NCI-H460 (cell line): ENCODE measurements around the gene EPHA3. TPM values are rescaled to one million over a fixed set of nuclear protein-coding genes. Genes with fewer than 3 reads are reported as not detected.
A peak's percentile ranks its signal among the peaks of the same experiment; 100 is the strongest.
"Not testable (repeated sequence)": the region's sequence is repeated elsewhere in the genome, so short reads cannot be mapped to it uniquely, and the experiment has no call there.

Experiments used
- DNase-seq: peaks from one replicate; pipeline ENCODE4 v3.0.0-alpha.2; 2016; ENCODE audit warnings: low read depth; ENCODE audit errors: extremely low read depth
- total RNA-seq: library from RNA; depleted of rRNA; stranded (reverse); fragments of >200 nt; shearing (Covaris generic); gene quantifications from 2 replicates; pipeline ENCODE4 v1.2.3, GENCODE V29; 2014

The EPHA3 gene
- total RNA-seq, 1 experiment from 2014 or later: 7.2 TPM

- not testable (repeated sequence) for DNase-seq
These were observed 243.5 kb downstream of the EPHA3 start for GRCh38 chr3:89350935-89351334.

- peak; percentile 1 for DNase-seq
These were observed 246.0 kb downstream of the EPHA3 start for GRCh38 chr3:89353465-89353864.

DNA sequence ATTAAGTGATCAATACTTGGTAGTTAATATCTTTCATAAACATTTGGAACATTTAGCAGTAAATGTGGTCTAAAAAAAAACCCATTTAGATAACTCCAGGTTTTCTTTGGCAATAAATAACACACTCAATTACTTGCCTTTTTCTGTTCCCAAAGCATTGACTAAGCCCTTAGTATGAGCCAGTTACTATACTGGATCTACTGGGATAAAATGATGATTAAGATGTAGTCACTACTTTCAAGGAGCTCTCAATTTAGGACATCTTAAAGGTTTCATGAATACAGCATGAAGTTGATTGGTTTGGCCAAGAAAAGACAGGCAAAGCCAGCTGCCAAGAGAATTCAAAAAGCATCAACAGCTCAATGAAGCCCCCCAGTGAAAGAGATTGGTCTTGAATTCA, 250.9 kb downstream of the EPHA3 start:
- no peak for DNase-seq

DNA sequence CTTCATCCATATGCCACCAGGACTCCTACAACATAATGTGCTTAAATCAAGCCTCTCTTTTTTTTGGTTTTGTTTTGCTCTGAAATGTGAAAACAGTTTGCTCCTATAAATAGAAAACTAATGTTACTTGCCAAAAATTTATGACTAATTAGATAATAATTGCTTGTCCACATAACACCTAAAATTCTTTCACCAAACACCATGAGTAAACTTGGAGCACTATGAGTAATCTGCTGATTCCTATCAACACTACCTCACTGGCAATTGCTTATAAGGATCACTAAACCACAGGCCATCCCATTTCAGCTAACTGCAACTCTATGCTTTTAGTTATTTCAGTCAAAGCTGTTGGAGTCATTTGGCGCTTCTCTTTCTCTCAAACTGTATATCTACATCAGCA, 252.7 kb downstream of the EPHA3 start:
- DNase-seq: no peak

GRCh38 chr3:89362496-89362895, 255.1 kb downstream of the EPHA3 start:
- DNase-seq: no peak

DNA sequence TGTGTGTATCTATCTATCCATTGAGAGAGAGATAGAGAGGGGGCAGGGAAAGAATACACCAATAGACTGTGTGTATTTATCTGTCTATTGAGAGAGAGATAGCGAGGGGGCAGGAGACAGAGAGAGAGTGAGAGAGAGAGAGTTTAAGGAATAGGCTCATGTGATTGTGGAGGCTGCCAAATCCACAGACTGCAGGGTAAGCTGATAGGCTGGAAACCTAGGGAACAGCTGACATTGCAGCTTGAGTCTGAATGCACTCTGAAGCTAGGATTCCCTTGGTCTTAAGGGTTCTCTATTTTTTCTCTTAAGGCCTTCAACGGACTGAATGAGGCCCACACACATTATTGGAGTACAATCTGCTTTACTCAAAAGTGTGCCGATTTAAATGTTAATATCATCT, 255.8 kb downstream of the EPHA3 start:
- no peak for DNase-seq

- no peak for DNase-seq
These were observed 256.9 kb downstream of the EPHA3 start for GRCh38 chr3:89364314-89364713.

- no peak for DNase-seq
These were observed 259.7 kb downstream of the EPHA3 start for GRCh38 chr3:89367166-89367565.

- no peak for DNase-seq
These were observed 261.4 kb downstream of the EPHA3 start for GRCh38 chr3:89368846-89369245.

- DNase-seq: no peak
These were observed 265.0 kb downstream of the EPHA3 start for GRCh38 chr3:89372456-89372855.

- DNase-seq: no peak
These were observed 266.0 kb downstream of the EPHA3 start for GRCh38 chr3:89373434-89373833.

DNA sequence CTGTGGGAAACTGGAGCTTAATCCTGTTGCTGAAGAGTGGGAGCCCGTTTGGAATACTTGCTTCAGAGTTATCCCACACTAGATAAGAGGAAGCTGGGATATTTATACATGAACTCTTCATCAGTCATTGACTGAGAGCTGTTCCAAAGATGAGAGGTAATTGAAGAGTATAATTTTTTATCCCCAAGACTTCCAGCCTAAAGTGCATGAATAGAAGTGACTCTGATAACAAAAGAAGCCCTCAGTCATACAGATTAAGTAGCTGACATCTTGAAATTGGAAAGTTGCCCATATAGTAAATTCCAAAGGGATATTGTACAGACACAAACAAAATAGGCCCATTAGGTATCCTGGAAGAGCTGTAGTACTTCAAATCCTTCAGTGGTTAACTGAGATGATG, 268.0 kb downstream of the EPHA3 start:
- DNase-seq: no peak

DNA sequence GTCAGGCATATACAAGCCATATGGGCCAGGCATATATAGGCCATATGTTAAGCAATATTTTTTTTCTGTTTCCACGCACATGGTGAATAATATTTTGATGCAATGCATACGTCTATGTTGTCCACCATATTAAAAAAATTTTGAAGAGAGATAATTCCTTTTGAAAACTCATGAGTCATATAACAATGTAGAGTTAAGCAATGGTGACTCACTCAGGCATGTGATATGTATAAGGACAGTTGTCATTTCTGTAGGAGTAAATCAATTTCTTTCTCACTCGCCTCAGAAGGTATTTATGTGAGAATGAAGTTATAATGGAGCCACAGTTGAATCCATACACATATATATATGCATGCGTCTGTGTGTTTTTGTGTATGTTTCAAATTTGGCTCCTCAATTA, 272.6 kb downstream of the EPHA3 start:
- peak; percentile 1 for DNase-seq

- no peak for DNase-seq
These were observed 285.6 kb downstream of the EPHA3 start for GRCh38 chr3:89392991-89393390.

DNA sequence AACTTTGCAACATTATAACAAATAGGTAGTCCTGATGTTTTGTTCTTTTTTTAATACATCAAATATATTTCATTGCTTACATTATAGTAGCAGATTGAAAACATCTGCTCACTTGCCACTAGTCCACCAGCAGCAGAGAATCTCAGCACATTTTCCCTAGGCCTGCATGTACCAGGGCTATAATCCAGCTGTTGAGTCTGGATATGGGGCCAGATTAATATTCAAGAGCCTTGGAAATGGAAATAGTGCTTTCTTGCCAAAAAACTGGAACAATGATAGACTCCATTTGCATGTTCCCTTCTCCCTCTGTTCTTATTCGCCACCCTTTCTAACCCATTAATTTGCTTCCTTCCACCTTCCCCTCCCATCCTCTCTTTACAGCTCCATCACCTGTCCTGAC, 288.0 kb downstream of the EPHA3 start:
- DNase-seq: no peak

DNA sequence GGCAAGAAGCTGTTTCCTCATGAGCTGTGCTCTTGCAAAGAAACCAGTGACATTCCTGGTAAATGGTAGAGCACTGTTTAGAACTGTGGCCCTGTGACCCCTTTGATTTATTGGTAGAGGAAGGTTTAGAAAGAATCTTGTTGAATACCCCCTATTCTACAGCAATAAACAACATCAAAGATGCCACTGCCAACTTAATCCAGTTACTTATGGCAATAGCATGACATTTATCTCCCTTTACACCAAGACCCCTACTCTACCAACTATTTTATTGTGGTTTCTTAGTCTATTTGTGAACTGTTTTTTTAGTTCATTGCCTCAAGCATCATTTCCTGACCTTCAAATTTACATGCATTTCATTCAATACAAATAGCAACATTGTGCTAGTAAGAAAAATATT, 288.6 kb downstream of the EPHA3 start:
- DNase-seq: no peak

- DNase-seq: no peak
These were observed 294.6 kb downstream of the EPHA3 start for GRCh38 chr3:89402051-89402450.

DNA sequence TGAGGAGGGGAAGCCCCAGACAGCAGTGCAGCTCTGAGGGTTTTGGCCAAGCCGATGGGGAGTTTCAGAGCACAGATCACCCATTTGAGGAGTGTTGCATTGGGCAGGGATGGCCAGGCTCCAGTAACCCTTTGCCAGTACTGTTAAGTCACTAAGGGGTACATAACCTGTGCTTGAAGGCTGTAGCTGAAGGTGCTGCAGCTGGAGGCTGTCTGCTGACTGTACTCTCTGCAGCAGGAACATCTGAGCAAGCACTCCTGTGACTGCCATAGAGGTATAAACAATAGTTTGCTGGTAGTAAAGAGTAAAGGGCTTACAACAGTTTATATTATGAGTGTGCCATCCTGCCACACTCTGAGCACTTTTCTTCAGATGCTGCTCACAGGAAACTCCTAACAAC, 297.8 kb downstream of the EPHA3 start:
- no peak for DNase-seq

DNA sequence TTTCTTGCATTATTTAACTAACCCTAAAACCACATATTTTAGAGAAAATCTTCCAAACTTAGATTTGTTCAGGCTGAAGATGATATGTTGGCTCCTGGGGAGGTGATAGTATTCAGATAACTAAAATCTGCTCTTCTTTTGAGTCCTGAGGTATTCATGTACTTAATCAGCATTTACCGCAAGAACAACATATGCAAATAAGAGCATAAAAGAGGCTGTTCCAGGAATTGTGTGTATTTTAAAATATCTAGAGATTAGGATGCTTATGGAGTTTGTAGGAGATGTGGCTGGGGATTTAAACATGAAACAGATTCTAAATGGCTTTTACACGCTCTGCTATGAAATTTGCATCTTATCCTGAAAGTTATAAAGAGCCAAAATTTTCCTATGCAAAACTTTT, 298.2 kb downstream of the EPHA3 start:
- DNase-seq: no peak

- DNase-seq: no peak
These were observed 303.8 kb downstream of the EPHA3 start for GRCh38 chr3:89411201-89411600.

GRCh38 chr3:89414270-89414669, 306.8 kb downstream of the EPHA3 start:
- DNase-seq: no peak

- no peak for DNase-seq
These were observed 312.3 kb downstream of the EPHA3 start for GRCh38 chr3:89419647-89420241.

DNA sequence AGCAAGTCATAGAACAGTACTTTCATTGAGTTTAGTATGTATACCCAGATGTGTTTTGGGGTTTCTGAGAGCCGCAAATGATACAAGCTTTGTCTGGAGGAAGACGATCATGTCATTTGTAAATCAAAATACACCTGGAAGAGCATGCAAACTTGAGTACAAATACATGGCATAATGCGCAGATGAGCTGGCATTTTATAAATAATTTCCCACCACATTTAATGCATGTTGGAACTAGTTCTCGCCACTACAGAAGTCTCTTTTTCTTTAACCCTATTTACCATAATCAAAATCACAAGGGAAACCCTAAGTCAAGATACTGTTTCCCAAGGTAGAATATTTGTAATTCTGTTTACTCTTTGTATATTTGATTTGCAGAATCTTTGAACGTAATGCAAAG, 318.6 kb downstream of the EPHA3 start:
- DNase-seq: no peak
